NCI-H128 (cell line): ENCODE measurements around the gene ANKDD1A.
A peak's percentile ranks its signal among the peaks of the same experiment; 100 is the strongest.

ENCODE experiments used
- DNase-seq: peaks from one replicate; lab custom pipeline; 2025; ENCODE audit not compliant: unreplicated experiment; lab: John Stamatoyannopoulos, UW

The ANKDD1A gene

DNA sequence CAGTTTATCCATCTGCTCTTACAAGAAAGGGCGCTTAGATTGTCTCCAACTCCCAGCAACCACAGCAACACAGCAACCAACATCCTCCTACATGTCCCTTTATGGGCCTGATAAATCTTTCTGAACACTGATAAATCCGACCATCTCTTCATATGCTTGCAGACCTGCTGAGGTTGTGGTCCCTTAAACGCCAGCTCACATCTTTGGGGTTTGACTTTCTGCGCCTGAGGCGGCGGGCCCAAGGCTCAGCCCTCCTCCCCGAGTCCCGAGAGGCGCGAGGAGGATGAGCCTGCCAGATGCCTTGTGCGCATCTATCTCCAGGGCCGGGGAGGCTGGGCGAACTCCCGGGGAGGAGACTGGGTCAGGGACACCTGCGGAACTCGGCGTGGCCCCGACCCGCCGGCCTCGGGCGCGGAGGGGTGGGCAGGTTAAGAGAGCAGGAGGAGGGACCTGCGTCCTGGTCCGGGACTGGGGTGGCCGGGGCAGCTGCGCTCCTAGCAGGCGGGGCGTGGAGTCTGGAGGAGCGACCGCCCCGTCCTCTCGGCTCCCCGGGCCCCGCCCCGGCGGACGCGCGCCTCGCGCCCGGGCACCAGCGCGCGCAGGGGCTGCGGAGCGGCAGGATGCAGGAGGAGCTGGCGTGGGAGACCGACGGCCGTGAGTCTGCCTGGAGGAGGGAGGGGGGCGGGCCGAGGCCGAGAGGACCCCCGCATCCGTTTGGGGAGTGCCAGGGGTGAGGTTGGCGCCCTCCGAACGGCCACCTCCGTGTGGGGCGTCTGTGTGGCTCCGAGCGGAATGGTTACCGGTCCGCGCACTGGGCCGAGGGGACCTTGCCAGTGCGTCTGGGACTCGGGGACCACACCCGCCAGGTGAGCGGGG is at the start of gene ANKDD1A:
TSS of gene ANKDD1A (plus strand) at position 592 of the 876 bp plus-strand sequence. CDS start at position 621, 29 bp downstream.
- peak; percentile 47 for DNase-seq

DNA sequence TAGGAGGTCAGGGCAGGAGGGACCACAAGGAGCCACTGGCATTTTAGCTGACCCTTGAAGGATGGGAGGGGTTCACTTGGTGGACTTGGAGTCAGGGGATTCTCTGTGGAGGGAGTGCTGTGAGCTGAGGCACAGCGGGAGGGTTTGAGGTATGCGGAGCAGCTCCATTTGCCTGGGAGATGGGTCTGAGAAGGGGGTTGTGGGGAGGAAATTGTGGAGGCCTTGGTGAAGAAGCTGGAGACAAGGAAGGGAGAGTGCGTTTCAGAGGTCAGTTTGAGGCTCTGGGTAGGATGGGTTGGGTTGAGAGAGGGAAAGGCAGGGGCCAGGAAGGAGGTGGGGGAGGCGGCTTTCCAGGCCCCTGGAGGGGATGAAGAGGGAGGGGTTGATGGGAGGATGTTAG is 49.7 kb upstream of the ANKDD1A start:
- no peak for DNase-seq

DNA sequence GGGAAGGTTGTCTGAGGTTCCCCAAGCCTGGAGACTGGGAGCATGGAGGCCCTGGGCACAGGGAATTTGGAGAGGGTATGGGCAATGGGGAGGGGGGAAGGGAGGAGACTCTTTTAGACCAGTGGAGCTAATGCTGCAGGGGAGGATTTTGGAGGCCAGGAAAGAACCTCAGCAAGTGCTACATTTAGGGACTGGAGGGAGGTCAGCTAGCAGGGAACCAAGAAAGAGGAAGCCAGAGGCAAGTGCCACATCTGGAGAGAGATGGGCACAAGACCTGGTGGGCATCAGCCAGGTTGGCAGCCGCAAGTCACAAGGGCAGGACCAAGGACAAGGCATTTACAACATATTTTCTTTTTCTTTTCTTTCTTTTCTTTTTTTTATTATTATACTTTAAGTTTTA is 49.3 kb upstream of the ANKDD1A start:
- DNase-seq: no peak

DNA sequence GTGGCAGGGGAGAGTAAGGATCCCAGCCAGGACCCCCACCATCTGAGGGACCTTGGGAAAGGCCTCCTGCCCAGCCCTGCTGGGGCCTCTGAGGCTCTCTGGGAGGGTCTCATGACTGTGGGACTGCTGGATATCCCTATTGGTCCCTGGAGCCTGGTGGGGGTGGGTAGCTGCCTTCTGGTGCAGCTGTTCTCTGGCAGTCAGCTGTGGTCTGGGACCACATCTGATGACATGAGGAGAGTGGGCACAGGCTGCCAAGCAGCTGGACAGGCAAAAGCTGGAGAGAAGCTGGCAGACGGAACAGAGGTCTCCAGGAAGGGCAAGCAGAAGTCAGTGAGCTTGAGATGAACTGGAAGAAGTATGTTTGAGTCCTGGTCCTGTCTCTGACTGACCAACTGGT is 47.6 kb upstream of the ANKDD1A start:
- DNase-seq: no peak

DNA sequence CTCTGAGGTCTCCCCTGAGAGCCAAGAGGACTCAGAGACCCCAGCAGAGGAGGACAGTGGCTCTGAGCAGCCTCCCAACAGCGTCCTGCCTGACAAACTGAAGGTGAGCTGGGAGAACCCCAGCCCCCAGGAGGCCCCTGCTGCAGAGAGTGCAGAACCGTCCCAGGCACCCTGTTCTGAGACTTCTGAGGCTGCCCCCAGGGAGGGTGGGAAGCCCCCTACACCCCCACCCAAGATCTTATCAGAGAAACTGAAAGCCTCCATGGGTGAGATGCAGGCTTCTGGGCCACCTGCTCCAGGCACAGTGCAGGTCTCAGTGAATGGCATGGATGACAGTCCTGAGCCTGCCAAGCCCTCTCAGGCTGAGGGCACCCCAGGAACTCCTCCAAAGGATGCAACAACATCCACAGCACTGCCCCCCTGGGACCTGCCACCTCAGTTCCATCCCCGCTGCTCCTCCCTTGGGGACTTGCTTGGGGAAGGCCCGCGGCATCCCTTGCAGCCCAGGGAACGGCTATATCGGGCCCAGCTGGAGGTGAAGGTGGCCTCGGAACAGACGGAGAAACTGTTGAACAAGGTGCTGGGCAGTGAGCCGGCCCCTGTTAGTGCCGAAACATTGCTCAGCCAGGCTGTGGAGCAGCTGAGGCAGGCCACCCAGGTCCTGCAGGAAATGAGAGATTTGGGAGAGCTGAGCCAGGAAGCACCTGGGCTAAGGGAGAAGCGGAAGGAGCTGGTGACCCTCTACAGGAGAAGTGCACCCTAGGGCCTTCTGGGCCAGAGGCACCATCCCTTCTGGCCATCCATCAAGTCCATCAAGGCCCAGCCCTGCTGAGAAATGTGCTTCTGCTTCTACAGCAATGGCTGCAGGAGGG is 46.3 kb upstream of the ANKDD1A start:
- no peak for DNase-seq

DNA sequence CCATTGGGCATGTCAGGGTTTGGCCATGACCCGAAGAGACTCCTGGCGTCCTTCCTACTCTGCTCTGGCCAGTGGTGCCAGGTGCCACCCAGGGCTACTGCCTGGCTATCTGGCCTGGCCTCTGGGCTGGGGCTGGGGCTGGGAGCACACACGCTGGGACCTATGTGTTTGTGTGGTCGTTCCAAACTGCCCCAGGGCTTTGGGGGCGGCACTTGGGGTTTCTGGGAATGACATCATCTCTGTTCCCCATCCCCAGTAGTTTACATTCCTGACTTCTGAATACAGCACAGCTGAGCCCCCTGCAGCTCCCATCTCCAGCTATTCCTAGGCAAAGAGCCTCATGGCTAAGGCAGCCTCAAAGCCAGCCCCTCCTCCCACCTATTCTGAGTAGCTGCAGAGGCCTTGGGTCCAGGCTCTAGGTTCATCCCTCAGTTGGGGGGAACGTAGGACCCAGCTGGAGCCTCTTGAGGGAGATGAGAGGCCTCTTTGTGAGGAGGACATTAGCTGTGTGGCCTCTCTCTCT is 45.6 kb upstream of the ANKDD1A start:
- no peak for DNase-seq

DNA sequence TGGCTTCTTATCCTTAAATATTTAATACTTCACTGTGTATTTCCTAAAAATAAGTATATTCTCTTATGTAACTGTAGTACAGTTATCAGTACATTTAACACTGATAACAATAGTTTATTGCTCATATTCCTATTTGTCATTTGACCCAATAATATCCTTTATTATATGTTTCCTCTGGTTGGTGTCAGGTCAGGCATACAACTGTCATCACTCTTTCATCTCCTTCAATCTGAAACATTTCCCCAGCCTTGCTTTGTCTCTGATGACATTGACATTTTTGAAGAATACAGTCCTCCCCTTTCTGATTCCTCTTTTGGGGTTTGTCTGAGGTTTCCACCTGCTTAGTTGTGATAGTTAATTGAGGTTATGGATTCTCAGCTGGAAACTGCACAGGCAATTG is 42.2 kb upstream of the ANKDD1A start:
- DNase-seq: no peak

DNA sequence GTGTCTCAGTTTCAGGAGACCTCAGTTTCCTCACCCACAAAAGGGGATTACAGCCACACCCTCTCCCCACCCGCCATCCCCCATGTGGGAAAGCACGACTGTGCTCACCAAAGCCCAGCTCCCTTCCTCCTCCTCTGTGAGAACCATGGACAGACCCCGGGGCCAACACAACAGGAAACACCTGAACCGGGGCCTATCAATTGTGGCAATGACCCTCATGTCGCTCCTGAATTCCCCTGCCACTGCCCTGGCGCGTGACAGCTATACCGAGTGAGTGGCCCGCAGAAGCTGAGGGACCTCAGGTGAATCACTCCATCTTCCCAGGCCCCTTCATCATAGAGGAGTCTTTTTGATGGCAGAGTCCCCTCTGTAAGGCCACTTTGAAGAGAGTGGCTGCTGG is 41.3 kb upstream of the ANKDD1A start:
- DNase-seq: no peak

DNA sequence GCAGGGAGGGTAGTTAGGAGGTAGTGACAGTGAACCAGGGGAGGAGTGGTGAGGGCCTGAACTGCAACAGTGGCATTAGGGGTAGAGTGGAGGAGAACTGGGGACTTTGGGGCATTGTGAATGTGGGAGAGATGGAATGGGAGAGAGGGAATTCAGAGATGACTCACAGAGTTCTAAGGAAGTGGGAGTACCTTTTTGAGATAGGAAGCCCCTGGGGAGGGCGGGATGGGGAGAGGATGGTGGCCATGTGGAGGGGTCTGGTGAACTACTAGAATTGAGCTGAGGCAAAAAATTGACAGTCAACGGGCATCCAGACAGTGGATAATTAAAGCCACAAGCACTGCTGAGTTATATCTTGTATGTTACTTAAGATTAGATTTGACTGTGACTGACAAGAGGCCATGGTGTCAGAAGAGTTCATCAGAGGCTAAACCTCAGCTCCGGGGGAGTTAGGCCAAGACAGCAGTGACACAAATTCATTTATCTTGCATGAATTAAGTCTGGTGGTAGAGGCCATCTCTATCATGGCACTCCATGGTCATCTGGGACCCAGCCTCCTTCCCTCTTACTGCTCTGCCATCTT is 36.0 kb upstream of the ANKDD1A start:
- DNase-seq: no peak

DNA sequence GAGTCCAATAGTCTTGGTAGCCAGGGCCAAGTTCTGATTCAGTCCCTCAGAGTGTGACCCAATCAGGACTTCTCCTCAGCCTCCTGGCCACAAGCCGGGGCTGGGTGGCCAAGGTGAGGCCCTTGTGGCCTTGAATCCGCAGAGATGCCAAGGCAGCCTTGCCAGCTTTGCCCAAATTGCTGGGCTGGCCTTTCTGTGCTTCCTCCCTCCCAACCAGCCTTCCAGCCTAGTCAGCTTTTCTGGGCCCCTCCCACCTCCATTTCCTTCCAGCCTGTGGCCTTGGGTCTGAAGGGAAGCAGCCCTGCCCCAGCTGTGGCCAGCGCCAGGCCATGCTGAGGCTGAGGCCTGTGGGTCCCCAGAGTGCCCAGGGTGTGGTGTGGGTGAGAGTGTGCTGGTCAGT is 34.3 kb upstream of the ANKDD1A start:
- no peak for DNase-seq

DNA sequence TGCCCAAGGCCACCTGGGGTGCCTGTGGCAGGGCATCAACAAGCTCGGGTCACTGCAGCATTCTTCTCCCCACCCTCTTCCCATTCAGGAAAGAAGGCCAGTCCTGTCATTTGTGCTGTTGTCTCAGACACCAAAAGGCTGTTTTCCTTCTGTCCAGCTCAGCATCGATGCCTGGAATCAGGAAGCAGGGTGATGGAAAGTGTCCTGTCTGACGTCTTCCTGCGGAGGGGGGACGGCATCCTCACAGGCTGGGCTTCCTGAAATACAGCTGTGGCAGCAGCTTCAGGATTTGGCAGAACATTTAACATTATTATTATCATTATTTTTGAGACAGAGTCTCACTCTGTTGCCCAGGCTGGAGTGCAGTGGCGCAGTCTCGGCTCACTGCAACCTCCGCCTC is 33.0 kb upstream of the ANKDD1A start:
- no peak for DNase-seq

DNA sequence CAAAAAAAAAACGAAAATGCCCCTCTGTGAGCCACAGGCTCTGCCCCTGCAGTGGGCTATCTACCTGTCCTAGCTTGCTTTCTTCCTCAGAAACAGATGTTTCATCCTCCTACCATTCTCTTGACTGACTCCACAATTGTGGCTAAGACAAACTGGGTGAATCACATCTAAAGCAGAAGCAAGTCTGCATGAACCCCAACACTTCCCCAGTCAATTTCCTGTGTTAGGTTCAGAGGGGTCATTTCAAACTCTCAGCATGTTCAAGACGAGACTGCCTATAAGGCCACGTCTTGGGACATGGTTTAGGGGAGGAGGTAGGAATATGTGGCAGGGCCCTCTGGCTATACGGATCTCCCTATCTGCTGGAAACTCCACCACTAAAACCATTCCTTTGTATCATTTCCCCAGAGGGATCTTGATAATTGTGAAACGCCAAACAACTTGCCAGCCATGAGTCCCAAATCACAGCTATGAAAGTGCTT is 28.6 kb upstream of the ANKDD1A start:
- no peak for DNase-seq

DNA sequence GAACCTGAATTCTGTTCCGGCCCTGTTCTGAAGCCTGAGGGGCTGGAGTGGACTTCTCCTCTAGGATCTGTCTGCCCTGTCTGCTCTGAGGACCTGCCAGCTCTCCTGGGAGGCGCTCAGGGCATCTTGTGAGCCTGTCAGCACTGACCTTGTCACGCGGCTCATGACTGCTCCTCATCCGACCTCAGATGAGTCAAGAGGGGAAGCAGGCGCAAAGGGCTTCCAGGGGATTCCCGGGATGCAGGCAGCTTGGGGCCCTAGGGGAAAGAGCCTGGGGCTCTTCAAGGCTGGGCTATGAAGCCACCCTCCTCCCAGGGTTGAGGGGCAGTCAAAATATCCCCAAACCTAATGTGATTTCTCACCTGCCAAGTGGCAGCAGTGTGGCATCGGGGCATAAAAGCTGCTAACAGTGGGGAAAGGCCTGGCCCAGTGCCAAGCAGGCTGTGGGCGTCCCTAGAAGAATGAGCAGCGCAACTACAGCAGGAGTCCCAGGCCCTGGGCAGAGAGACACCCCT is 27.6 kb upstream of the ANKDD1A start:
- peak; percentile 13 for DNase-seq

DNA sequence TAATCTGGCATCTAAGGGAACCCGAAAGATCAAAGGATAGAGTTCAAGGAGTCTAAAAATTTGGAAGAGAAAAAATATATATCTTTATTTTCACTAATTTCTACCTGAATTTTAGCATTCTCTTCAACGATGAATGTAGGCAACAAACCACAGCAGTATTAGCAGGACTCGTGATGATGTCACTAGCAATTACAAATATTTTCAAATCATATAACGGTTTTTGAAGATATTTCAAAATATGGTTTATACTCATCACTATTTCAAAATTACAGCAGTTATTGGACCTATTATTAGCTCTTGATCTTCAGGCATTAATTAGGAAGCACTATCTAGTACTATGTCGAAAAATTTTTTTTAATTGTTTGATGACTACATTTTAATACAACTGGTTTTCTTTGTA is 27.0 kb upstream of the ANKDD1A start:
- no peak for DNase-seq

DNA sequence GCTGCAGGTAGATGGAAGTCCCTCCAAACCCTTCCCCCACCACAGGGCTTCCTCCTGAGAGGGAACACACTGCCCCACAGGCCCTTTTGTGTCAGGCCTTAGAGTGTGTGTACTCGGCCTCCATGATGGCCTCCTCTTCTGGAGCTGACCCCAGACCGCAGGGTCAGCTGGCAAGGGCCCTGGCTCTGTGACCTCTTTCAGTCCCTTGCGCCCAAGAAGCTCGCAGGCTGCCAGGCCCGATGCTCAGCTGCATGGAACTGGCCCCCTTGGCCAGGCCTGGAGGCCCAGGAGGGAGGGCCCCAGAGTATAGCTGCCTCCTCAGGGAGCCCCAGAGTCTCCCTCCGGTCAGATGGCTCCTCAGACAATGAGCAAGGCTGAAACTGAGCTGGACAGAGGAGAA is 23.4 kb upstream of the ANKDD1A start:
- DNase-seq: no peak

DNA sequence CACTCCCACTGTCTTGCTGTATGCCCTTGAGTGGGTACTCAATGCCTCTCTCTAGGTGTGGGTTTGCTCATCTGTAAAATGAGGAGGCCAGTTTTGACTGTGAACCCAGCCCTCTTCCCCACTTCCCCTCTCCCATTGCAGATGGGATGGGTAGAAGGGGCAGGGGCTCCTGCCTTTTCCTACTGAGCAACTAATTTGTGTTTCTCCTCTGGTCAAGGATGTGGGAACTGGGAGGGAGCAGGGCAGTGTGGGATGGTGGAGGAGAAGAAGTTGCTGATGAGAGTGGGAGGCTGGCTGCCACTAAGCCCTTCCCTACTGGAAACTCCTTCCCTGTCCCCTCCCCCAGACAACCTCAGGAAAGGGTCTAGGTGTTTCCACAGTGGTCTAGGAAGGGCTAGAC is 20.1 kb upstream of the ANKDD1A start:
- no peak for DNase-seq

DNA sequence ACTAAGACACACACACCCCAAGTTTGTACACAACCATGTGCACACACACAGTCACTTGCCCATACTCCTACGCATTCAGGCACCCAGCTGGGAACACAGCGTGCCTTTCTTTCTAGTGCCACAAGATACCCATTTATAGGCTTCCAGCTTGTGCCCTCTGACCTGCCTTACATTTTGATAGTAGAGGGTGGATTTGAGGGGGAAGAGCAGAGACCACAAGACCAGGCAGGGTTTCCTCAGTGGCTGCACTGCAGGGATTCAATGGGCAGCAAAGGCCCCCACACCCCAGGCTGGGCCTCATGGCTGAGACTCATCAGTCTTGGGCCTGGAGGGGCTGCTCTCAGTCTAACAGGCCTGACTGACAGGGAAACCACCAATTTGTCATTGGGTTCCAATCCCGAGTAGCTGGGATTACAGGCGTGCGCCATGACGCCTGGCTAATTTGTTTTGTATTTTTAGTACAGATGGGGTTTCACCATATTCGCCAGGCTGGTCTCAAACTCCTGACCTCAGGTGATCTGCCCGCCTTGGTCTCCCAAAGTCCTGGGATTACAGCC is 18.8 kb upstream of the ANKDD1A start:
- no peak for DNase-seq

DNA sequence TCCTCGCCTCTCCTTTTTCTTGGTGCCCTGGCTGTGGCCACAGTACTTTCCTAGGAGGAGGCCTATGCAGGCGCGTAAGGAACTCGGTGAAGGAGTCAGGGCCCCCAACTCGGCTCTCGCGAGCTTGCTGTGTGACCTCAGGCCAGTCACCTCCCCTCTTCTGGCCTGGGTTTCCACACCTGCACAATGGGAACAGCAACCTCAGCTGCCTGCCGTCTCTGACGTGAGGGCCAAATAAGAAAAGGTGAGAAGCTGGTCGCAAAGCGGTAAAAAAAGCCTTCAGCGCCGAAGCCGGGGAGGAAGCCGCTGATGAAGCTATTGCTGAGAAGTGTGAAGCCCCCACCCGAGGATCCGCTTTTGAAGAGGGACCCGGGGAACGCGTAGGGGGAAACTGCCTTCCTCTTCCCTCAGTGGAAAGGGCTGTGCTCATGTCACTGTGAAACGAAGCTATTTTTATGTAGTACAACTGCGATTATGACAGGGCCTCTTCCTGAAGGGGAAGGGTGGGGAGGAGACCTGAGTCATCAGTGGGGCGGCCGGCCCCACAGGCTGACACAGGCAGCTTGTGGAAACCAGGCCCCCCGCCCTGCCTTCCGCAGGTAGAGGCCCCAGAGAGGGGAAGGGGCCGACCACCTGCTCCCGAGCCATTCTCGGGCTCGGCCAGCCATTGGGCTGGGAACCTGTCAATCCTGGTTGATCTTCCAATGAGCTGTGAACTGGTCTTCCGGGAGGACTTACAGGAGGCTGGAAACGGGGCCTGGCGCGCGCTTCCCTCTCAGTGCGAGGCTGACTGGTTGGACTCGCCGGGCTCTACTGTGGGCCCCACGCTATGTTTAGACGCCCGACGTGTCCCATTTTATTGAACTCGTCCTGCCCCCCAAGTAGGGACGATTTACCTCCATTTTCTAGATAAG is 18.0 kb upstream of the ANKDD1A start:
- DNase-seq: no peak

DNA sequence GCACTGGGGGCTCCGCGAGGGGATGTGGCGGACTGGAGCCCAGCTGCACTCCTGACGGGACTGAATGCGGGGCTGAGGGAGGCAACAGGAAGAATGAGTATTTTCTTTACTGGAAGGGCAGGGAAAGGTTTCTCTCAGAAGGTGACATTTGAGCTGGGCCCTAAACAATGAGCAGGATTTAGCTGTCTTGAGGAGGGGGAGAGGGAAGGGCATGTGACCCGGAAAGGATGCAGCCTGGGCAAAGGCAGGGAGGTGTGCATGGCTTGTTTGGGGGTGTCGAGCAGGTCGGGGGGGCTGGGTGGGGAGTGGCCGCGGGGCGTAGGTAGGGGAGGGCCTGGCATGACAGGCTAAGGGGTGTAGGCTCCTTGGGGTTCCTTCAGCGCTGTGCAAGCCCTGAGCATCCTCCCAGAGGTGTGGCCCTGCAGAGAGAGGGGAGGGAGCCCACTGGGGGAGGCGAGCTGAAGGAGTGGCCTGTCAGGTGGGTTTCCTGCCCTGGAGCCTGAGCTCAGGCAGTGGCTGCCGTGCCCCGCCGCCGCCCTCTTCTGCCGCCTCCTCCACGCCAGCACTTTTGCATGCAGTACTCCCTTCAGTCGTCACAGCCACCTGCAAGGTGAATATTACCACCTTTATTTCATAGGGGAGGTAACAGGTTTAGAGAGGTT is 17.2 kb upstream of the ANKDD1A start:
- no peak for DNase-seq
